ENCODE results near the gene PIP5KL1.

PIP5KL1 gene

GRCh38 chr9:127918183-127919107 is 12.1 kb downstream of the PIP5KL1 start:
- in situ Hi-C loops (cut with MboI; ENCODE audit: low sequenced_read_pairs) = loop anchor here (25.0 kb wide), 2 partner anchors 406 to 706 kb away; no protein-coding TSS in a partner anchor

GRCh38 chr9:127917603-127918002 is 13.0 kb downstream of the PIP5KL1 start:
- in situ Hi-C loops (cut with MboI; ENCODE audit: low sequenced_read_pairs) = loop anchor here (25.0 kb wide), 2 partner anchors 405 to 705 kb away; no protein-coding TSS in a partner anchor

- in situ Hi-C loops (cut with MboI; ENCODE audit: low sequenced_read_pairs) = loop anchor here (25.0 kb wide), 2 partner anchors 405 to 705 kb away; no protein-coding TSS in a partner anchor
Observed at GRCh38 chr9:127916720-127917581, 13.6 kb downstream of the PIP5KL1 start, which contains the start of gene ST6GALNAC4. TSS of gene ST6GALNAC4 (minus strand) at chr9:127917041. CDS start at chr9:127916419, 622 bp downstream.

- in situ Hi-C loops (cut with MboI; ENCODE audit: low sequenced_read_pairs) = loop anchor here (25.0 kb wide), 2 partner anchors 404 to 704 kb away; no protein-coding TSS in a partner anchor
Observed at GRCh38 chr9:127915801-127916719, 14.5 kb downstream of the PIP5KL1 start.

GRCh38 chr9:127915325-127915752 is 15.2 kb downstream of the PIP5KL1 start:
- in situ Hi-C loops (cut with MboI; ENCODE audit: low sequenced_read_pairs) = loop anchor here (25.0 kb wide), 2 partner anchors 403 to 703 kb away; no protein-coding TSS in a partner anchor

GRCh38 chr9:127913682-127914081 is 16.9 kb downstream of the PIP5KL1 start:
- in situ Hi-C loops (cut with MboI; ENCODE audit: low sequenced_read_pairs) = loop anchor here (25.0 kb wide), 2 partner anchors 401 to 701 kb away; no protein-coding TSS in a partner anchor

GRCh38 chr9:127912882-127913281 is 17.7 kb downstream of the PIP5KL1 start:
- in situ Hi-C loops (cut with MboI; ENCODE audit: low sequenced_read_pairs) = loop anchor here (25.0 kb wide), 2 partner anchors 401 to 701 kb away; no protein-coding TSS in a partner anchor

- in situ Hi-C loops (cut with MboI; ENCODE audit: low sequenced_read_pairs) = loop anchor here (25.0 kb wide), 2 partner anchors 400 to 700 kb away; no protein-coding TSS in a partner anchor
Observed at GRCh38 chr9:127912296-127912695, 18.3 kb downstream of the PIP5KL1 start.

- in situ Hi-C loops (cut with MboI; ENCODE audit: low sequenced_read_pairs) = loop anchor here (25.0 kb wide), 2 partner anchors 398 to 698 kb away; no protein-coding TSS in a partner anchor
Observed at GRCh38 chr9:127910613-127911205, 19.9 kb downstream of the PIP5KL1 start.

- in situ Hi-C loops (cut with MboI; ENCODE audit: low sequenced_read_pairs) = loop anchor here (25.0 kb wide), 2 partner anchors 398 to 698 kb away; no protein-coding TSS in a partner anchor
Observed at GRCh38 chr9:127909839-127910273, 20.7 kb downstream of the PIP5KL1 start.

- in situ Hi-C loops (cut with MboI; ENCODE audit: low sequenced_read_pairs) = loop anchor here (25.0 kb wide), 2 partner anchors 396 to 696 kb away; no protein-coding TSS in a partner anchor
Observed at GRCh38 chr9:127908660-127908926, 22.0 kb downstream of the PIP5KL1 start.

GRCh38 chr9:127907867-127908659 is 22.5 kb downstream of the PIP5KL1 start:
- in situ Hi-C loops (cut with MboI; ENCODE audit: low sequenced_read_pairs) = loop anchor here (25.0 kb wide), 2 partner anchors 396 to 696 kb away; no protein-coding TSS in a partner anchor

GRCh38 chr9:127905788-127906191 is 24.8 kb downstream of the PIP5KL1 start:
- in situ Hi-C loops (cut with MboI; ENCODE audit: low sequenced_read_pairs) = loop anchor here (25.0 kb wide), 2 partner anchors 393 to 693 kb away; no protein-coding TSS in a partner anchor

GRCh38 chr9:127905004-127905728 is 25.4 kb downstream of the PIP5KL1 start:
- in situ Hi-C loops (cut with MboI; ENCODE audit: low sequenced_read_pairs) = loop anchor here (25.0 kb wide), 2 partner anchors 393 to 693 kb away; no protein-coding TSS in a partner anchor

- in situ Hi-C loops (cut with MboI; ENCODE audit: low sequenced_read_pairs) = loop anchor here (25.0 kb wide), 2 partner anchors 392 to 692 kb away; no protein-coding TSS in a partner anchor
Observed at GRCh38 chr9:127904561-127905003, 26.0 kb downstream of the PIP5KL1 start.

GRCh38 chr9:127903557-127904475 is 26.8 kb downstream of the PIP5KL1 start:
- in situ Hi-C loops (cut with MboI; ENCODE audit: low sequenced_read_pairs) = loop anchor here (25.0 kb wide), 2 partner anchors 392 to 692 kb away; no protein-coding TSS in a partner anchor

Measured in HL-60/S4 treated with retinoic acid at 250 ng/mL for 4 days and 3 days (cell line).